GM19193 (cell line): ENCODE measurements around the gene CDK8.

Experiments used
- POLR2A ChIP-seq: IDR thresholded peaks from 4 replicates; pipeline ENCODE4 v1.6.1; 2011; ENCODE audit not compliant: insufficient read depth, insufficient read length; ENCODE audit errors: extremely low read depth

Gene CDK8

DNA sequence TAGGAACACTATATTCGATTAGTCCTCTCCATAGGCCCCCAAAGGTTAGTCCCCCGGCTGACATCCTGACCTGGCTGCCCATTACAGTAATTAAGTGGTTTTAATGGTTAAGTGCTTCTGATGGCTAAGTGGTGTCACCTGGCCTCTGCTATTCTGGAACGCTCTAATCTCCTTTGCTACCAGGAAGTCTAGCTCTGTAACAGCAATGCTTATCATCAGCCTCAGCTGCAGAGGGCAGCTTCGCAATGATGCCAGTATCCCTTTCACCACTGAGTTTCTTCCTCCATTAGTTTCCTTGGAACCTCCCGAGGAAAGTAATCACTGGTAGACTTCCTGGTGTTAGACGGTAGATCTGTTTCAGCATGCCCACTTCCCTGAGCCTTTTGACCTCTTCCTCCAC lies 23.2 kb upstream of the CDK8 start:
- TF ChIP-seq POLR2A = no peak

DNA sequence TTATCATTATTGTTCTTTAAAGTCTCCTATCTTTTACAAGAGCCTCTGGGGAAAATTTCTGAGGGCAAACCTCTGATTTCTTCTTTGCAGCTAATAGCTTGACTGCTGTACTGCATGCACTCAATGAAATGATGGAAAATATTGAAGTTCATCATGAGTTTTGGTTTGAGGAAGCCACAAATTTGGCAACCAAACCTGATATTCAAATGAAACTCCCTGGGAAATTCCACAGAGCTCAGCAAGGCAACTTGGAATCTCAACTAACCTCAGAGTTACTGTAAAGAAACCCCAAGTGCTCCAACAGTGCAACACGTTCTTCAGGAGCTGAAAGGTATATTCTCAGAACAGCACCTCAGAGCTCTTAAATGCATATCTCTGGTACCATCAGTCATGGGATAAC lies 17.6 kb upstream of the CDK8 start:
- no peak for TF ChIP-seq POLR2A

DNA sequence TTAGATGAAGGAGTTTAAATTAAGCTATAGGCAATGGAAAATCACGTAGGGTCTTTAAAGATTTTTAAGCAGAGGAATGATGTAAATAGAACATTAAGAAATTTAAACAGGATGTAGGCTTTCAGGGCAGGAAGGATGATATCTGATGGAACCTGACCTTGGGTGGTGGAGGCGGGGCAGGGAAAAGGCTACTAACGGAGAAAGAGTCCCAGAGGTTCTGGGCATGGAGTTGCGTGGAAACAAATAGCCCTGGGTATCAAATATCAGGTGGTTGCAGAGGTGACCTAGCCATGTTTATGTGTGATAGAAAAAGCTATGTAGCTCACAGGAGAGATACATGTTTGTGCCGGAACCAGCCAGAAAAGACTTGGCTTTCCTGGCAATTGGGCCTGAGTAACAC lies 7.8 kb upstream of the CDK8 start:
- TF ChIP-seq POLR2A = no peak

DNA sequence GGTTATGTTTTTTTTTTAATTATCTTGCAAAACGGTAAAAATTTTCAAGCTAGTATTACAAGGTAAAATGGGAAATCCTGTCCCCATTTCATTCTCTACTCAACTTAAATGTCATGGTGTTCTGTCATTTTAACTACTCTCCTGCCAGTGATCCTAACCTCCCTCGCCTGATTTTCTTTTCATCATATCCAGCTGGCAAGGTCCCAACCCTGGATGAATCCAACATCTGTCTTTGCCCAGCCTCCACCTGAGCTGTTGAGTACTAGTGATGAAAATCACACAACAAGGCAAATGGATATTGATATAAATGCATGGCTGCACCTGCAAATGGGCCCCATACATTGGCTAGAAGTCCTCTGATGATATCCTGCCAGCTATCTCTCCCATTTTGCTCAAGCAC lies 6.9 kb upstream of the CDK8 start:
- no peak for TF ChIP-seq POLR2A

DNA sequence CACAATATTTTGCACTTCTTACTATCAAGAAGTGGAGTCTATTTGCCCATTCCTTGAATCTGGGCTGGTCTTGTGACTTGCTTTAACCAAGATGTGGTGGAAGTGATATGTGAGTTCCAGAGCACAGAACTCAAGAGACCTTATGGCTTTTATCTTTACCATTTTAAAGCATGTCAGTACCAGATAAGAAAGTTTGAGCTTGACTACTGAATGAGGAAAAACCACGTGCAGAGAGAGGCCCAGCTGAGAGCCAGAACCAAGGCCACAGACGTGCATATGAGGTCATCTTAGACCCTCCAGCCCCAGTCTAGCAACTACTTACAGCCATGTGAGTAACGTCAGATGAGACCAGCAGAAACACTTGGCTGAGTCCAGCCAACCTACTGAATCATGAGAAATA lies 6.3 kb upstream of the CDK8 start:
- no peak for TF ChIP-seq POLR2A

DNA sequence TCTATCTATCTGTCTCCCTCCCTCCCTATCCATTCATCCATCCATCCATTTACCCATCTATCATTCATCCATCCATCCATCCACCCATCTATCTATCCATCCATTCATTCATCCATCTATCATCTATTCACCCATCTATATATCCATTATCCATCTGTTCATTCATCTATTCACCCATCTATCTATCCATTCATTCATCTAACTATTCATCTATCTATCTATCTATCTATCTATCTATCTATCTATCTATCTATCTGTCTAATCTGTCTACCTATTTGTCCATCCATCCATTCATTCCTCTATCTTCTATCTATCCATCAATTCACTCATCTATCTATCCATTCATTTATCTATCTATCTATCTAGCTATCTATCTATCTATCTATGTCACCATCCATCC lies 4.4 kb upstream of the CDK8 start:
- TF ChIP-seq POLR2A = no peak

DNA sequence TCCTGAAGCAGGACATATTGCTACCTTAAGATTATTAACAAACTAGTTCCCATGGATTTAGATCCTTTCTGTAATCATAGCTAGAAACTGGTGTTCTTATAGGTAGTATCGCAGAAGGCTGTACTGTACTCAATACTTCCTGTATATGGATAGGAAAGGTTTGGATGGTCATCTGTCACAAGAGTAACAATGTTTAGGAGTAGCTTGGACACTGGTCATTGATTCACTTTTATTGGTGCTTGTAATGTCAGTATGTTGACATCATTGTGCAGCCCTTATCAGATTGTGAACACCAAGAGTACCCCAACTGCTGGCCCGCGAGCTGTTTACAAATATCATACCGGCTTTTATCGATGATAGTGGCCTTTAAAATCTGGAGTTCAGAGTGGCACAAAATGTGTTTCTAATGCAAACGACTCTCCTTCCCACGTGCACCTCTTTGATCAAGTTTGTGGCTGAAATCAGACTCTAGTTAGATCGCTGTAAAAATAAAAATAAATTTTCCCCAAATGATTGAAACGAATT lies 605 bp upstream of the CDK8 start:
- no peak for TF ChIP-seq POLR2A

DNA sequence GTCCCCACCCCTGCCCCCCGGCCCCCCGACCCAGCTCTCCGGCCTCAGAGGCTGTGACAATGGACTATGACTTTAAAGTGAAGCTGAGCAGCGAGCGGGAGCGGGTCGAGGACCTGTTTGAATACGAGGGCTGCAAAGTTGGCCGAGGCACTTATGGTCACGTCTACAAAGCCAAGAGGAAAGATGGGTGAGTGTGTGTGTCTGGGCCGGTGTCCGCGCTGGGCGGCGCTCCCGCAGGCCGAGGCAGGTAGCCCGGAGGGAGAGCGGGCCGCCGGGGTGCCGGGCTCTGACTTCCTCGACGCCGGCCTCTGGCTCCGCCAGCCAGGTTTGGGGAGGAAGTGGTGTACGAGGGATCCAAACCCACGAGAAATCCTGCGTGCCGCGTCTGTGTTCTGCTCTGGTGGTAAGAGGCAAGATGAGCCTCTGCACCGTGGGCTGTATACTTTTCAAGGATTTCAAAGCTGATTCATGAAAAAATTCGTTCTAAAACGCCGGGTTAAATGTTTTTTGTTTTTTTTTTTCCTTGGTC lies 718 bp downstream of the CDK8 start:
- TF ChIP-seq POLR2A = no peak

DNA sequence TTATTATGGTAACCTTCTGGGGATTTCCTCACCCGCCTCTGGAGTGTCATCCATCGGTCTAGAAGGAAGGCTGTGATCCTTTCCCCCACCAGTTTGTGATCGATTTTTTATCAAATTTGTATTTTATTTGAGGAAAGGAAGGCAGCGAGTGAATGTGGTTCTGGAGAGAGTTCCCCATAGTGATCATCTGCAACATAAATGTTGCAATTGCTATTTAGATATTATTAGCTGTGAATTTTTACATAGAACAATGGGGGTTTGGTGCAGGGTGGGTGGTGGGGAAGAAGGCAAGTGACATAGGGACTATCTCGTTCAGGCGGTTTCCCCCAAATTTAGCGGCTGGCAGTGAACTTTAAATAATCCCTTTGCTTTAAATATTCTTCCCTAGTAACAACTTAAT lies 1.2 kb downstream of the CDK8 start:
- no peak for TF ChIP-seq POLR2A

DNA sequence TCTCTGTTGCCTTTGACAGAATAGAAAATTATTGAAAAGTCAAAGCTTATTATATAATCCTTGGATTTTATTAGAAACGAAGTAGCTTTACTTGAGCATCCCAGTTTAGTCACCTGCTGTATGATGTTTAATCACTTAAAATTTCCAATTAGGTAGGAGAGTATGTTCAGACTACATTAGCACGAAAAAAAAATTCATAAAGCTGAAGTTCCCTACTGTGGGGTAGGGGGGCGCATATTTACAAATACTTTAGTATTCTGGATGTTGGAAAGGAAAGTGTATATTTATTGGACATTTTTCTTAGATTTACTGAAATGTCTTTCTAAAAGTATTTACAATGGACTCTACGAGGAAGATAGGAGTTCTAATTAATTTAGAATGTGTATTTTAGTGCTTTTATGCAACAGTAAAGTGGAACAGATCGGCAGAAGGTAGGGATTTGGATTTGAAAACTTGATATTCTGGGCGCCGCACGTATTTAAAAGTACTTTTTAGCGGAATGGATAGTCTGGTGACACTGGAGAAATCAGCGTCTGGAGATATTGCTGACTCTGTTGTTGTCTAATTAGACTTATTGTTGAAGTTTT lies 1.9 kb downstream of the CDK8 start:
- no peak for TF ChIP-seq POLR2A

DNA sequence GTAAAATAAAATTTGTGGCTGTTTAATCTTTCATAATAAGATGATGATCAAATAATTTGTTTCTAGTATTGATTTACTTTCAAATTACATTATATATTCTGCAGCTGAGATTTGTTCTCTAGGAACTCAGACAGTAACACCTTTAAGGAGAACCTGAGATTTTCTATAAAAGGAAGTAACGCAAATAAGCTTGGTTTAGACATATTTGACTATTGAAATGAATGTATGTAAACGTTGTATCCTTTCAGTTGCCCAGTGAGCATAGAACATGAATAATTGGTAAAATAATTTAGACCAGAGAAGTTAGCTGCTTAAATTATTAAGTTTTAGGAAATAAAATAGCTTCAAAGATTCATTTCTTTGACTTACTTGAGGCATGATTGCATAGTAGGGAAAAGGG lies 3.1 kb downstream of the CDK8 start:
- no peak for TF ChIP-seq POLR2A

DNA sequence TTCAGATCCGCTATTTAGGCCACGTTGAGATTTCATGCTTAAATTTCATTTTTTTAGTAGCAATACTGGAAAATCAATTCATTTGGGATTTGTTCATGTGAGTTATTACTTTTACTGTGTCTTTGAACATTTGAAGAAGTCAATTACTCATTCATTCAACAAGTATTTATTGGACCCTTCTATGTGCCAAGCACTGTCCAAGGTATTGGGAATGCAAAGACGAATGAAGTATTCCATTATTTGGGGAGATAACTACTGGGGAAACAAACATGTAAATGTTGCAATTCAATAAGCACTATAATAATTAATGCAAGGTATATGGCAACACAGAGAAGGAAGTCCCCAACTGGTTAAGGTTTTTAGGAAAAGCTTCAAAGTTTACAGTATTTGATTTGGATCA lies 5.7 kb downstream of the CDK8 start:
- TF ChIP-seq POLR2A = no peak

DNA sequence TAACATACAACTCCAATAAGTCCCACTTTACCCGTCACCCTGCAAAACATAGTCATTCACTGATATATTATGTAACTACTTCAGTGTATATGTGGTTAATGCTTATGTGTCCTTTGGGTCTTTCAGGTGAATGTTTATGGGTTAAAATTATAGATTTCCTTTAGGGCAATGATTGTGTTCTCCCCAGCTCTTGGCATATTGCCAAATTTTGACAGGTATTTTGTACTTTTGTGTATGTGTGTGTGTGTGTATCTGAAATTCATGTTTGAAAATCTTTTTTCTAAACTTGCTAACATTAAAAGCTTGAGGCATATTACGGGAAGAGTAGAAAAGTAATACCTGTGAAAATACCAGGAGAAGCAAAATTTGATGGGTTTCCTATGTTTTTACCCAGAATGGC lies 8.2 kb downstream of the CDK8 start:
- no peak for TF ChIP-seq POLR2A

DNA sequence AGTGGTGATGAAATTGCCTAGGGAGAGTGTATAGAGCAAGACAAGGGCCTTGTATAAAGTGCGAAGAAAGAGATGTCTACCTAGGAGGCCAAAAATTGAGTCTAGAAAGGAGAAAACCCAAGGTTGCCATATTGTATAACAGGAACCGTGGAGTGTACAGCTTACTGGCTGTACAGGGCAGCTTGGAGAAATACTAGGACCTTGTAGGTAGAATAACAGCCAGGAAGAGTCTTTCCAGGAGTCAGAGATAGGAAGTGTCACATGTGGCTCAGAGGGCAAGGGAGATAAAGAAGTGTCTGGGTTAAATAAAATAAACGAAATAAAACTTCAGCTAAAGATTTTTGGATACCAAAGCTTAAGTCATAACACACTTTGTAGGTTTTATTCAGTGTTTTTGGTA lies 12.4 kb downstream of the CDK8 start:
- no peak for TF ChIP-seq POLR2A

DNA sequence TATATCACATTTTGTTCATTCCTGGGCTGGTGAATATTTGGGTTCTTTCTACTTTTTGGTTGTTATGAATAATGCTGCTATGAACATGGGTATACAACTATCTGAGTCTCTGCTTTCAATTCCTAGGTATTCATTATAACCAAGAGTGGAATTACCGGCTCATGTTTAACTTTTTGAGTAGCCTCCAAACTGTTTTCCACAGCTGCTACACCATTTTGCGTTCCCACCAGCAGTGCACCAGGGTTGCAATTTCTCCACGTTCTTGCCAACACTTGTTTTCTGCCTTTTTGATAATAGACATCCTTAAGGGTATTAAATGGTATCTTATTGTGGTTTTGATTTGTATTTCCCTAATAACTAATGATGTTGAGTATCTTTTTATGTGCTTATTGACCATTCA lies 16.8 kb downstream of the CDK8 start:
- TF ChIP-seq POLR2A = no peak

DNA sequence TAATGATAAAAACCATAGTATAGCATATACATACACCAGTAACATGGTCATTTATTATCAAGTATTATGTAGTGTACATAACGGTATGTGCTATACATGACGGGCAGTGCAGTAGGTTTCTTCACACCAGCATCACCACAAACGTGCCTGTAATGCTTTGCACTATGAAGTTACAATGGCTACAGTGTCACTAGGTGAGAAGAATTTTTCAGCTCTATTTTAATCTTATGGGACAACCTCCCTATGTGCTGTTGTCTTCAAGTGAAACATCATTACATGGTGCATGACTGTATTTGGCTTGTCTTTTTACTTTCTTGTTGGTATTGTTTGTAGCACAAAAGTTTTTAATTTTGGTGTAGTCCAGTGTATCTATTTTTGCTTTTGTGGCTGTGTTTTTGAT lies 18.7 kb downstream of the CDK8 start:
- no peak for TF ChIP-seq POLR2A

DNA sequence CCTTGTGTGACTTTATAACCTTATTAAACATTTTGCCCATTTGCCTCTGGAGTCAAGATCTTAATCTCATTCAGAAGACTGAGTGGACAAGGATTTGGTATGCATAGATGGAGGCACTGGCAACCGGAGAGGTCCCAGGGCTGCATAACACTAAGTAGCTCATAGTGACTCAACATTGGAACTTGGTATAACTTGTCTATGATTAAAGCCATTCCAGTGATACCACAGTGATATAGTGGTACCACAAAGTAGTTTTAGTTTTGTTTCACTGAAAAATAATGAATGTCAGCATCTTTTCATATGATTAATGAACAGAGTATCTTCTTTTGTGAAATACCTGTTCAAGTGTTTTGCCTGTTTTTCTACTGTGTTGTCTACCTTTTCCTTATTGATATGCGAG lies 26.4 kb downstream of the CDK8 start:
- no peak for TF ChIP-seq POLR2A
